Dedifferentiated amniotic fluid mesenchymal stem cell (primary cell): ENCODE measurements around the gene UBAP2L.
"Not testable (repeated sequence)": the region's sequence is repeated elsewhere in the genome, so short reads cannot be mapped to it uniquely, and the experiment has no call there.

Experiments
- DNase-seq: peaks from one replicate; pipeline ENCODE4 v3.0.0-alpha.2; 2016; ENCODE audit errors: extremely low spot score

Gene UBAP2L

GRCh38 chr1:154198756-154199562 lies 21.8 kb upstream of the UBAP2L start:
- peak; percentile 36 for DNase-seq

- DNase-seq: no peak
These were observed 21.2 kb upstream of the UBAP2L start for GRCh38 chr1:154199563-154199879.

DNA sequence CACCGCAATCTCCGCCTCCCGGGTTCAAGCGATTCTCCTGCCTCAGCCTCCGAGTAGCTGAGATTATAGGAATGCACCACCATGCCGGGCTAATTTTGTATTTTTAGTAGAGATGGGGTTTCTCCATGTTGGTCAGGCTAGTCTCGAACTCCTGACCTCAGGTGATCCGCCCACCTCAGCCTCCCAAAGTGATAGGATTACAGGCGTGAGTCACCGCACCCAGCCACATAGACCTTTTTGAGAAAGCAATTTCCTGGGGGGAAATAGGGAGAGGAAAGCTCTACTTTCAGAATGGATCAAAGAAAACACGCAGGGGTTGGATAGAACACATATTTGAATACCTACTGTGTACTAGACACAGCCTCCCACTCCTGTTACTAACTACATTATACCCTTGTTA lies 15.0 kb upstream of the UBAP2L start:
- DNase-seq: not testable (repeated sequence)

DNA sequence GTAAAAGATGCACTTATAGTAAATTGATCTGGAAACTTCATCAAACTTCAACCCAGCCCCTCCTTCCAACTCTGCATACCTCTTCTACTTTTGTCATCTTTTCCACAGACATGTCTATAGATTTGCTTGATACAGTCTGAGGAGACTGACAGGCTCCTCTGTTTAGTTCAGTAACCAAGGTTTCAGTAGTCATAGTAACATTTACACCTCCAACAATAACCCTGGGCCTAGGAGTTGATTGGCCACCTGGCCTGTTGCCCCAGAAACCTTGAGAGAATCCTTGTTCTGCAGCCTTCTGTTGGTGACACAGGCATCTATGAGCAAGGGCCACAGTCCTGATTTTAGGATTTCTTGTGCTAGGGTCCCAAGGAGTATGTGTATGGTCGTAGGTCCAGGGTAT lies 14.6 kb upstream of the UBAP2L start, which contains the start of gene CFAP141:
Gene CFAP141 (minus strand): TSS at position 138 of the 400 bp plus-strand sequence. CDS start 26 bp downstream, at position 112.
- no peak for DNase-seq

GRCh38 chr1:154207262-154207661 lies 13.5 kb upstream of the UBAP2L start:
- DNase-seq: no peak

DNA sequence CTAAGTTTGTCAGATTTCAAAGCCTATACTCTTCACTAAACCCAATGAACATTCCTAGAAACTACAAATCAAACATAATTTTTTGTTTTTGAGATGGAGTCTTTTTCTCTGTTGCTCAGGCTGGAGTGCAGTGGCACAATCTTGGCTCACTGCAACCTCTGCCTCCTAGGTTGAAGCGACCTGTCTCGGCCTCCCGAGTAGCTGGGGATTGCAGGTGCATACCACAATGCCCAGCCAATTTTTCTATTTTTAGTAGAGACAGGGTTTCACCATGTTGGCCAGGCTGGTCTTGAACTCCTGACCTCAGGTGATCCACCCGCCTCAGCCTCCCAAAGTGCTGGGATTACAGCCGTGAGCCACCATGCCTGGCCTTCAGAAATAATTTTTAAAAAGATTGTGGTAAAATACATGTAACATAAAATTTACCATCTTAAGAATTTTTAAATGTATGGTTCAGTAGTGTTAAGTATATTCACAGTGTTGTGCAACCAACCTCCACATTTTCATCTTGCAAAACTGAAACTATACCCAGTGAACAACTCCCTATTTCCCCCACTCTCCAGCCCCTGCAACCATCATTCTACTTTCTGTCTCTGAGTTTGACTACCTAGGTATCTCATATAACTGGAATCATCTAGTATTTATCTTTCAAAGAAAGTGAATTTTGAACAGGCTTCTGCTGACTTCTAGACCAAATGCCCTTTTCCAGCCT lies 11.9 kb upstream of the UBAP2L start:
- DNase-seq: no peak

GRCh38 chr1:154212083-154212482 lies 8.7 kb upstream of the UBAP2L start:
- DNase-seq: no peak

GRCh38 chr1:154213274-154213673 lies 7.5 kb upstream of the UBAP2L start:
- DNase-seq: no peak

- no peak for DNase-seq
These were observed 2.2 kb upstream of the UBAP2L start for GRCh38 chr1:154218545-154218944.

DNA sequence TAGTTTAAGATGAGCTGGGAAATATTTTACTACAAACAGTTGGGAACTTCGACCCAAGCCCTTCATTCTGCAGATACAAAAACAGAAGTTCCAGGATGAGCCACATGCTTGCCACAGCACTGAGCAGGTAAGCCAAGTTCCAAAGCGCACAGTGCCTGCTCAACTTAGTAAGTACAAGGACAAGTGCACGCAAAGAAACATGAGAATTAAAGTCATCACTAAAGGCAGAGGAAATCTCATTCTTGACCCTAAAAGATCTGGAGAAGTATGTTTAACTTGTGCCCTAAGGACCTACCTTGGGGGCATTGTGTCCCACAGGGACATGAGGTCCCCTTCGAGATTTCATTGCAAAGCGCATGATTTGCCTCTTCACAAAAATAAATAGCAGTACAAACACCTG lies 1.2 kb upstream of the UBAP2L start:
- no peak for DNase-seq

GRCh38 chr1:154220970-154221277 lies 169 bp downstream of the UBAP2L start:
- no peak for DNase-seq

DNA sequence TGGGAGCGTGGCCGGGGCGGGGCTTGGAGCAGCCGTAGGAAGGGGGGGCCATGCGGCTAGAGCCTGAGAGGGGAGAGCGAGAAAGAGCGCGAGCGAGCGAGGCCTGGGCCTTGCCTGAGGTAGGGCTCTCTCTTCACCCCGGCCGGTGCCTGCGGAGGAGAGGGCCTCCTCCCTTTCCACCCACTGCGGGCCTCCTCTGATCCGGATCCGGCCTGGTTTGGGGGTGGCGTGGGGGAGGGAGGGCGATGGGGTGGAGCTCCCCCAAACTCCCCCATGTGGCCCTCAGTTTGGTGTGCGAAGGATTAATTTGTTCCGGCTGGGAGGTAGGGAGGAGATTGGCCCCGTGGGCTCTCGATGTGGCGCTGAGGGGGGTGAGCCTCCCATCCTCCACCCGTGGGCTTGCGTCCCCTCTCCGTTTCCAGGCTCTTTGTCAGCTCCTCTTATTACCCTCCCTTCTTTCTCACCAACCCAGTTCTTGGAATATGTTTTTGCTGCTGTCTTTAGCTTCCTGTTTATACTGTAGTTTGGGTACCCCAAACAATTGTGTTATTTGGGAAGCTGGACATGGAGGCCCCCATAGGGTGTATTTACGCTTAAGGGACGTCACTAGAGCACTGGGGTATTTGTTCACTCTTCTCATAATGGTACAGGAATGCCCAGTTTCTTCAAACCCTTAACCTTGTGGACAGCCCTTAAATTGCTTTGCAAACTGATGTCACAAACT lies 685 bp downstream of the UBAP2L start:
- DNase-seq: peak; percentile 54

GRCh38 chr1:154222518-154222917 lies 1.8 kb downstream of the UBAP2L start:
- DNase-seq: no peak

DNA sequence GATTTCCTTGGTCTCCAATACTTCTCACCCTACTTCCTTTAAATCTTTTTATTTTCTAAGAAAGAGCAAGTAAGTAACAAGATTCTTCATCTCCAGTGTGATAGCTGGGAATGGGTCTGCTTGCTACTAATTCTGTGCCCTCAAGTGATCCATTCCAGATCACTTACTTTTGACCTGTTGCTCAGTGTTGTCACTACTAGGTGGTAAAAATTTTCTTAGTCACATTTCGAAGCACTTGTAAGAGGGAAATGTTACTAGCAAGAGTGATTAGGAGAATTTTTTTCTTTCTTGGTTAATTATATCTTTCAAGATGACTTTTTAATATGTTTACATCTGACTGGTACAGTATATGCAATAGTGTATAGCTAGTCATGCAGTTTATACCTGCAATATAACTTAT lies 2.2 kb downstream of the UBAP2L start:
- DNase-seq: no peak

- DNase-seq: no peak
These were observed 2.9 kb downstream of the UBAP2L start for GRCh38 chr1:154223621-154224020.

DNA sequence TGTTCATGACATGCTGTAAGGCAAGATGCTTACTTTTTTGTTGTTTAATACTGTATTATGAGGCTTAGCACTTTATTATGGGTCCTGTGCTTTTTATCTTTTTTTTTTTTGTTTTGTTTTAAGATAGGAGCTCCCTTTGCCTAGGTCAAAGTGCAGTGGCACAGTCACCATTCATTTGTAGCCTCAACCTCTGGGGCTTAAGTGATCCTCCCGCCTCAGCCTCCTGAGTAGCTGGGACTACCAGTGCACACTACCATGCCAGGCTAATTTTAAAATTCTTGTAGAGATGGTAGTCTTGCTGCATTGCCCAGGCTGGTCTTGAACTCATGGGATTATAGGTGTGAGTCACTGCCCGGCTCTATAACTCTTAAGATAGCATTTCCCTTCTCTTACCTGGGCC lies 4.6 kb downstream of the UBAP2L start:
- DNase-seq: no peak

GRCh38 chr1:154231112-154231511 lies 10.4 kb downstream of the UBAP2L start:
- not testable (repeated sequence) for DNase-seq

DNA sequence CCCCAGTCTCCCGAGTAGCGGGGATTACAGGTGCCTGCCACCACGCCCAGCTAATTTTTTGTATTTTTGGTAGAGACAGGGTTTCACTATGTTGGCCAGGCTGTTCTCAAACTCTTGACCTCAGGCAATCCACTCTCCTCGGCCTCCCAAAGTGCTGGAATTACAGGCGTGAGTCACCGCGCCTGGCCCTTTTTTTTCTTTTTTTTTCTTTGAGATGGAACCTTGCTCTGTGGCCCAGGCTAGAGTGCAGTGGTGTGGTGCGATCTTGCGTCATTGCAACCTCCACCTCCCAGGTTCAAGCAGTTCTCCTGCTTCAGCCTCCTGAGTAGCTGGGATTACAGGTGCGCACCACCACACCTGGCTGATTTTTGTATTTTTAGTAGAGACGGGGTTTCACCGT lies 12.4 kb downstream of the UBAP2L start:
- not testable (repeated sequence) for DNase-seq

DNA sequence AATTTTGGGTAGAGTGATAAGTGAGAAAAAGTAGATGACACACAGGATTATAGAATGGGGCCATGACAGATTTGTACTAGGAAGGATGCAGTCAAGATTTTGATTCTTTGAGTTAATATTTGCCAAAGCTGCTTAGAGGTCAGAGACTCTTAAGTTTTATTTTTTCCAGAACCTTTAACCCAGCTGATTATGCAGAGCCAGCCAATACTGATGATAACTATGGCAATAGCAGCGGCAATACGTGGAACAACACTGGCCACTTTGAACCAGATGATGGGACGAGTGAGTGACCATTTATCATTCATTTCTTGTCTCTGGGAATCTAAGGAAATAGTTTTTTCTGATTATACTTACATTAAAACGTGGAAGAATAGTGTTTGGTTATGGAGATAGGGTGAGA lies 16.1 kb downstream of the UBAP2L start:
- no peak for DNase-seq

GRCh38 chr1:154237435-154237834 lies 16.7 kb downstream of the UBAP2L start:
- DNase-seq: no peak

- DNase-seq: no peak
These were observed 17.2 kb downstream of the UBAP2L start for GRCh38 chr1:154237880-154238506.

GRCh38 chr1:154239491-154239890 lies 18.7 kb downstream of the UBAP2L start:
- DNase-seq: no peak
